ENCODE measurements around the gene ARGLU1. TPM values are rescaled to one million over a fixed set of nuclear protein-coding genes. Genes with fewer than 3 reads are reported as not detected.
"Not testable (repeated sequence)": the region's sequence is repeated elsewhere in the genome, so short reads cannot be mapped to it uniquely, and the experiment has no call there.

ARGLU1 gene
- 22.7 and 25.7 TPM in 2 replicates for total RNA-seq (2014; rRNA removed; shearing (Covaris generic))

DNA sequence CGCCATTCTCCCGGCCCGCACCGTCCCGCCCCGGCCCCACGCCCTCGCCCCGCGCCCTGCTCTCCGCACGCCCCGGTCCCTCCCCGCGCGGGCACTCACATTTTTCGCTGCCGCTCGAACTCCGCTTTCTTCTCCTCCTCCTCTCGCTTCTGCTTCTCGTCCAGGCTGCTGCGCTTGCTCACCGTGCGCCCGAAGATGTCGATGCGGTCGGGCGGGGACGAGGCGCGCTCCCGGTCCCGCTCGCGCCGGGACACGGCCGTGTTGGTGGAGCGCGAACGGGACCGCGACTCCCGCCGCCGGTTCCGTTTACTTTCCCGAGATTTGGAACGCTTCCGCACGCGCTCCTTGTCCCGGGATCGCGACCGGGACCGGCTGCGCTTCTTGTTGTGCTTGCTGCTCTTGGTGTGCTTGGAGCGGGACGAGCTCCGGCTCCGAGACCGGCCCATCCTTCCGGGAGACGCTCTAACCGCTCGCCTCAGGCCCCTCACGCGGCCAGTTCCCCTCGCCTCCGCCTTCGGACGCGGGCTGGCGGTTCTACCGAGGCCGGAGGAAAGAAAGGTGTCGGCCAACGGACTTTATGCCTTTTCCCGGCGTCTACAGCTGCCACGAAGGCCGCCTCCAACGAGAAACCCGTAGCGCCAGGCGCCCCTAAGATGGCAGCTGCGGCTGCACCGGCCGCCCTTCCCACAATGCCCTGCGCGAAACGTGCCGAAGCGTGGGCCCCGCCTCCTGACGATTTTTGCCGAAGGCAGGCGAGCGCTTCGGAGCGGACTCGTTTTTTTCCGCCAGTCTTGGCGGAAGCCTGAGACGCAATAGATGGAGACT is at the start of gene ARGLU1:
TSS of gene ARGLU1 (minus strand) at position 664 of the 825 bp plus-strand sequence. CDS start at position 446, 218 bp downstream.
- DNase-seq (ENCODE audit: low read depth), result peak; percentile 84

- DNase-seq (ENCODE audit: low read depth), result peak; percentile 49
These were observed 49.6 kb upstream of the ARGLU1 start for GRCh38 chr13:106617561-106617960.

DNA sequence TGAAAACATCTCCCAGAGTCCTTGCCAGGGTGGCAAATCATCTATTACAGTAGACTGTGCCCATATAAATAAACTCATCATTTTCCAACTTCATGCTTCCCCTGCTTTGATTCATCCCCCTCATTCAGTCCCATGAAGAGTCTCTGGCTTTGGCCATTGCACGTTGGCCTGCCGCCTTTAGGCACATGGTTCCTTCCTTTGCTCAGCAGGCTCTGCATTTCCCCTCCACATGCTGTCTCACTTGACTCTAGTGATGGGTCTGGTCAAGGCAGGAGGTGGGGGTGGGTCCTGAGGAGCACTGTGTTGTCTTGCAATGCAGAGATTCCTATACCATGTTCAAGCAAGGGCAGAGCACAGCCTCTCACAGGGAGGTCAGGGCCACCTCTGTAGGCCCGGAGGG is 48.8 kb upstream of the ARGLU1 start:
- no peak for DNase-seq (ENCODE audit: low read depth)

DNA sequence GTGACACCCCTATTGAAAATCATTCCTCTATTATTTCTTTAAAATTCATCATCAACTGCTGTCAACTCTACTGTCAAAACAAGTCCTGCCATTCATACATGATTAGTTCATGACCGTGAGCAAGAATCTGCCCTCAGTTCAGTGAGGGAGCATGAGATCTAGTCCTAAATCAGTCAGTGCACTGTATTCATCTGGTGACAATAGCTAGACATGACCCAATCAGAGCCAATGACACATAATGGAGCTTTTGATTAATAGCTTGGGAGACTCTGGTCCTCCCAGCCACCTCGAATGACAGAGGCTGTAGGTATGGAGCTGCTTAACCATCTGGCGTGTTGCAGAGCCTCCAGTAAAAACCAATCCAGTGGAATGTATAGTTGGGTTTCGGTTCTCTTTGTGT is 46.9 kb upstream of the ARGLU1 start:
- no peak for DNase-seq (ENCODE audit: low read depth)

GRCh38 chr13:106612688-106613087 is 44.8 kb upstream of the ARGLU1 start:
- DNase-seq (ENCODE audit: low read depth), result peak; percentile 17

DNA sequence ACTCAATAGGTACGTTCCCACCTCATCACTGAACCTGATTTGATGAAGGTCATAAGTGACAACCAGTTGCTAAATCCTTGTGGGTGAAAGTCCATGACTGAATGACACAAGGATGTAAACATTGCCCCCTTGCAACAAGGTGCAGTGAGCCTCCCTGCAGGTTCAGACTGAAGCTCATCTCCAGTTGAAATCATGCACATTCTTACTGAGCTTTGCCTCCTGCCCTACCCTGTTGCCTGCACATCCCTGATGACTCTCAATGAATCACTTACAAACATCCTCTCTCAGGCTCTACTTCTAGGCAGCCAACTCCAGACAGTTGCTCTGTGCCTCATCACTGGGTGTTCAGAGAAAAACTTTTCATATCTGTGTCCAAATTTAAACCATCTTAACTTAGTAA is 42.5 kb upstream of the ARGLU1 start:
- DNase-seq (ENCODE audit: low read depth), result no peak

GRCh38 chr13:106609116-106609515 is 41.2 kb upstream of the ARGLU1 start:
- no peak for DNase-seq (ENCODE audit: low read depth)

- DNase-seq (ENCODE audit: low read depth), result no peak
These were observed 35.6 kb upstream of the ARGLU1 start for GRCh38 chr13:106603546-106603945.

DNA sequence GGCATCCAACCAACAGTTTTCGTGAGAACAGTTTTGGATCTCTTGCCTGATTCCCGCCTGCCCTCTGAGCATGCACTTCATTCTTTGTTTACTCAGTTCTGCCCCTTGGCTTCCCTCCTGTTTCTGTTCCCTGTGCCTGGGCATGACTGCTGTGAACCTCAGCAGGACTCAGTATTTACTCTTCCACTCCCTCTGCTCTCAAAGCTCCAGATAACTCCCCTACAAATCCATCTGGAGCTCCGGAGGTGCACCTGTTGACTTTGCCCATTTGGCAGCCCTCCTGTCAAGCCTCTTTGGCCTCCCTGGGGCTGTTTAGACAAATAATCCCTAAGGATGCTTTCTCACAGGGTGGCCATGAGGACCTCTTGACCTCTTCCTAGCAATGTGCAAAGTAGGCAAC is 34.2 kb upstream of the ARGLU1 start:
- DNase-seq (ENCODE audit: low read depth), result no peak

- DNase-seq (ENCODE audit: low read depth), result no peak
These were observed 33.6 kb upstream of the ARGLU1 start for GRCh38 chr13:106601489-106601888.

DNA sequence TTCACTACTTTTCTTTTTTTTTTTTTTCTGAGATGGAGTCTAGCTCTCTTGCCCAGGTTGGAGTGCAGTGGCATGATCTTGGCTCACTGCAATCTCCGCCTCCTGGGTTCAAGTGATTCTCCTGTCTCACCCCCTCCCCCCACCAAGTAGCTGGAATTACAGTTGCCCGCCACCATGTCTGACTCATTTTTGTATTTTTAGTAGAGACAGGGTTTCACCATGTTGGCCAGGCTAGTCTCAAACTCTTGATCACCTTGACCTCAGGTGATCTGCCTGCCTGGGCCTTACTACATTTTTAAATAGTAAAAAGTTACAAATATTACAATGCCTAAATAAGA is 32.8 kb upstream of the ARGLU1 start:
- DNase-seq (ENCODE audit: low read depth), result not testable (repeated sequence)

- DNase-seq (ENCODE audit: low read depth), result peak; percentile 43
These were observed 32.2 kb upstream of the ARGLU1 start for GRCh38 chr13:106599875-106600797.

GRCh38 chr13:106597749-106598395 is 29.9 kb upstream of the ARGLU1 start:
- DNase-seq (ENCODE audit: low read depth), result no peak

DNA sequence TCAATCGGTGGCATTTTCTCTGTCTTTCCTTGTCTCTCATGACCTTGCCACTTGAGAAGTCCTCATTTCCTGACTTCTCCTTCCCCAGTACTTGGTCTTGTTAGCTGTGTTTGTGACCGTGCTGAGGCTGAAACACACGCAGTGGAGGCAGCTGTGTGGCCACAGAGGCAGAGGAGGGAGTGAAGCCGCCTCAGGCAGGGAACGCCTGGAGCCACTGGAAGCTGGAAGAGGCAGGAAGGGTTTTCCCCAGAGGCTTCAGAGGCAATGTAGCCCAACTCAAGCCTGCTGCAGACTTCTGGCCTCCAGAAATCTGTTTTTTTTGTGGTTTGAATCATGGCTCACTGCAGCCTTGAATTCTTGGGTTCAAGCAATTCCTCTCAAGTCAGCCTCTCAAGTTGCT is 29.2 kb upstream of the ARGLU1 start:
- DNase-seq (ENCODE audit: low read depth), result peak; percentile 42

DNA sequence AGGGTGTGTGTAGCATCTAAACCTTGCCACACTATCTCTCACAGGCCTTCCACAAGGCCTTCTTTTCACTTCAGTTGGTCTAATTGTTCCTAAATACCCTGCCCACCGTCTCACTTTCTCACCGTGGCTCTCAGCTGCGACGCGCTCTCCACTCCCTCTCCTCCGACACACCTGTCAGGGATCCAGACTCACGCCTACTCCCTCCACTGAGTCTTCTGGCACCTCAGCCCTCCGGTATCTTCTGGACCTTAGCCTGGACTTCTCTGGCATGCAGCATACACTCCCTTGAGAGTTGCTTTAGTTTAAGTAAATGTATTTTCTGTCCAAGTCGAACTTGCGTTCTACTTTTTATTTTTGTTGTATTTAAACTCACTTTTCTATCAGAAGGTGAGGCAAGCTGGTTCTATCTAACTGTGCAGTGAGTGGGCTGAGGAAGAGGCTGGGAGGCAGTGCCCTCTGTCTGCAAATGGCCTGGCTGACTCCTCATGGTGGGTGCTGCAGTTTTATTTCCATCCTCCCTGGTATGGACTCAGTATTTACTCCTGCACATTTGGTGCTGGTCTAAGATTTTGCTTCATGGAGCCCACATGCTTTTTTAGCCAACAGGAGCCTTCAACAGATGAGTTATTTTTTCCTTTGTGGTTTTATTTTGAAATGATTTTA is 28.5 kb upstream of the ARGLU1 start:
- DNase-seq (ENCODE audit: low read depth), result no peak

- no peak for DNase-seq (ENCODE audit: low read depth)
These were observed 27.7 kb upstream of the ARGLU1 start for GRCh38 chr13:106595625-106596024.

GRCh38 chr13:106594980-106595379 is 27.0 kb upstream of the ARGLU1 start:
- DNase-seq (ENCODE audit: low read depth), result no peak

GRCh38 chr13:106593132-106593531 is 25.2 kb upstream of the ARGLU1 start:
- no peak for DNase-seq (ENCODE audit: low read depth)

DNA sequence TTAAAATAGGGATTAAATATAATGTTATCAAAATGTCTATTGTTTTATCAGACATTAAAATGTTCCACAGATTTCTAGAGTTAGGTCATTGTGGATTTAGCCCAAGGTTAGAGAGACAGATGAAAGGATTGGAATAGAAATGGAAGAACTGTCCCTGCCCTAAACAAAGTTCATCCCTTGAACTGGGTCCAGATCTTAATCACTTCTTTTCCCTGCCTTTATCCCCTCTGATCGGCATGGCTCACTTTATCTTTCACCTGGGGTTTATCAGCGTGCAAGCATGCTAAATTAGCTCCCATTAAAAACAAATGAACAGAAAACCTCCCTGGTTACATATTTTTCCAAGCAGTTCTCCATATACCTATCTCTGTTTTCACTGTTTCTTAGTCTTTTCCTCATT is 23.4 kb upstream of the ARGLU1 start:
- DNase-seq (ENCODE audit: low read depth), result no peak

GRCh38 chr13:106589716-106590115 is 21.8 kb upstream of the ARGLU1 start:
- no peak for DNase-seq (ENCODE audit: low read depth)

DNA sequence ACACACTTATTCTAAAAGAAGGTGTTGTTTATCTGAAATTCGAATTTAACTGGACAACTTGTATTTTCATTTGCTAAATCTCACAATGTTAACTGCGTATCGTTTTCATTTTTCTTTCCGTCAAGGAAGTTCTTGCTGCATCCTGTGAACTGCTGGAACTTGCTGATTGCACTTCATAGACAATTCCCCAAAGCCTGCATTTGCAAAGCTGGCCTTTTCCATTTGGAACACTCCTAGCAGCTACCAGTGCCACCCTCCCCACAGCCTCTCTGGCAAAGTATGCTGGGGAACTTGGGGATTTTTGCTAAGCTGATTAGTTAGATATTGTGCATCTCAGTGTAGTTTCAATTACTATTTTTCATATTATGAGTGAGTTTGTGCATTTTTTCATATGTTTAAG is 20.4 kb upstream of the ARGLU1 start:
- DNase-seq (ENCODE audit: low read depth), result no peak

DNA sequence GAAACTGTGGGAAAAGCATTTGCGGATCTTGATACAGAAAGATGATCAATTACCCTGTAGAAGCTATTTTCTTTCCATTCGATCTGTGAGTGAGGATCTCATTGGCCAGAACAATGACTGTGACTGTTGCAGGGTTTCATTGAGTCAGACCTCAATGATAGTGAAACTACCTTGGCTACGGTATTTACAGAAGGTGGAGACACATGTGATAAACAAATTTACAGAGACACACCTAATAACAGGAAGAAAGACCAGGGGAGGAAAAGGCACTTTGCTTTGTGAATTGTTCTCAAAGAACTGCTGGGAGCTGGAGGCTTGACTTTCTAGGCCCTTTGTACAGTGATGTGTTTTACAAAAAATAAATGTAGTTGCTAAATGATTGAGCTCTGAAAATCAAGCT is 19.9 kb upstream of the ARGLU1 start:
- DNase-seq (ENCODE audit: low read depth), result no peak
